K562 (cell line): ENCODE measurements around the gene ZNF74. TPM values are rescaled to one million over a fixed set of nuclear protein-coding genes. Genes with fewer than 3 reads are reported as not detected.
A peak's percentile ranks its signal among the peaks of the same experiment; 100 is the strongest.

Source experiments
- ATF7 ChIP-seq: fragments of 450-650 bp; IDR thresholded peaks from 2 replicates; pipeline ENCODE4 v1.7.1; 2014; ENCODE audit warnings: mild to moderate bottlenecking, moderate library complexity
- CHD1 ChIP-seq: fragments of 200-600 bp; sonication (generic); IDR thresholded peaks from one replicate; pipeline ENCODE4 v1.6.1; 2012; ENCODE audit warnings: mild to moderate bottlenecking, moderate library complexity, low read length, inconsistent platforms
- COPS2 ChIP-seq: fragments of 450-650 bp; conservative IDR thresholded peaks from 2 replicates; pipeline ENCODE4 v1.6.1; 2016; ENCODE audit warnings: mild to moderate bottlenecking, moderate library complexity
- CSDE1 ChIP-seq, 2 experiments: fragments of 450-650 bp; IDR thresholded peaks; 2 replicates each; pipeline ENCODE4 v1.6.1; 2016; ENCODE audit warnings: mild to moderate bottlenecking in 1 of 2
- IRF2 ChIP-seq: sonication (generic); formaldehyde crosslinking; IDR thresholded peaks from 2 replicates; pipeline ENCODE4 v1.8.1; 2022; ENCODE audit warnings: mild to moderate bottlenecking, missing genetic modification reagents
- MYC ChIP-seq, 2 experiments: fragments of 250-450 bp in 1 of 2; sonication (Bioruptor Pico) in 1 of 2; IDR thresholded peaks; 2 replicates each; pipeline versions ENCODE4 v1.5.1 to v1.6.1; 2012 to 2021; ENCODE audit warnings: low read depth in 2 of 2, borderline replicate concordance in 1 of 2, improper control_type of control experiment in 1 of 2, low read length in 1 of 2, mild to moderate bottlenecking in 1 of 2, moderate library complexity in 1 of 2
- NUFIP1 ChIP-seq: fragments of 450-650 bp; IDR thresholded peaks from 2 replicates; pipeline ENCODE4 v1.6.1; 2018; ENCODE audit not compliant: partially characterized antibody
- PTRF ChIP-seq: fragments of 450-650 bp; IDR thresholded peaks from 2 replicates; pipeline ENCODE4 v1.6.1; 2016; ENCODE audit warnings: mild to moderate bottlenecking, missing genetic modification characterization, missing compliant biosample characterization
- RERE ChIP-seq: sonication (generic); formaldehyde crosslinking; IDR thresholded peaks from 2 replicates; pipeline ENCODE4 v1.8.0; 2023; ENCODE audit warnings: missing genetic modification reagents, mild to moderate bottlenecking, borderline replicate concordance
- RHOXF2B ChIP-seq: fragments of 250-450 bp; sonication (Bioruptor Pico); conservative IDR thresholded peaks from 2 replicates; pipeline ENCODE4 v1.5.1; 2021
- SUPT5H ChIP-seq: fragments of 450-650 bp; IDR thresholded peaks from 2 replicates; pipeline ENCODE4 v1.6.1; 2016
- ZNF449 ChIP-seq: fragments of 250-450 bp; sonication (Bioruptor Pico); IDR thresholded peaks from 2 replicates; pipeline ENCODE4 v1.8.0; 2022; ENCODE audit warnings: moderate library complexity, mild to moderate bottlenecking, inconsistent platforms
- polyA plus RNA-seq, 8 experiments: library from polyadenylated mRNA; depleted of rRNA in 4 of 8; stranded (reverse) in 5 of 8; unstranded in 3 of 8; fragments of >200 nt; fragmentation: Nextera tagmentation in 2 of 8; fragmentation: Illumina TruSeq in 1 of 8; extraction: Ambion mirVana in 2 of 8; extraction: Trizol in 1 of 8; gene quantifications; 2 replicates each; pipeline versions ENCODE4 v1.2.1 to v1.2.3, GENCODE V29; 2011 to 2014; ENCODE audit warnings: inconsistent platforms in 1 of 8, missing spikeins in 1 of 8
- total RNA-seq, 7 experiments: library from RNA; depleted of rRNA in 6 of 7; stranded (reverse); fragments of >200 nt in 6 of 7; fragmentation: Illumina TruSeq in 2 of 7; extraction: Trizol in 2 of 7; gene quantifications; 2 replicates each; pipeline versions ENCODE4 v1.2.1 to v1.2.3, GENCODE V29; 2011 to 2021; ENCODE audit warnings: low replicate concordance in 1 of 7
- TF ChIP-seq, protein P1 (sequence below), 2 experiments: fragments of 450-650 bp in 1 of 2; sonication (generic) in 1 of 2; formaldehyde crosslinking; conservative IDR thresholded peaks; 2 replicates each; pipeline versions ENCODE4 v1.4.0 to v1.8.1; 2020 to 2022; ENCODE audit warnings: mild to moderate bottlenecking in 1 of 2, missing genetic modification reagents in 1 of 2
- TF ChIP-seq, protein P2 (sequence below): fragments of 450-650 bp; IDR thresholded peaks from 2 replicates; pipeline ENCODE4 v1.6.1; 2018; ENCODE audit warnings: mild to moderate bottlenecking, low read depth; ENCODE audit not compliant: partially characterized antibody
- TF ChIP-seq, protein P3 (sequence below): IDR thresholded peaks from 2 replicates; pipeline ENCODE4 v1.6.1; 2016; ENCODE audit warnings: missing genetic modification characterization, missing compliant biosample characterization

ZNF74 gene
- total and polyA plus RNA-seq, 9 of the 15 experiments (the other 6 are each of a cell fraction or from before 2014, with no cell fraction given): 2.4 to 53.5 (median 31.5) TPM

DNA sequence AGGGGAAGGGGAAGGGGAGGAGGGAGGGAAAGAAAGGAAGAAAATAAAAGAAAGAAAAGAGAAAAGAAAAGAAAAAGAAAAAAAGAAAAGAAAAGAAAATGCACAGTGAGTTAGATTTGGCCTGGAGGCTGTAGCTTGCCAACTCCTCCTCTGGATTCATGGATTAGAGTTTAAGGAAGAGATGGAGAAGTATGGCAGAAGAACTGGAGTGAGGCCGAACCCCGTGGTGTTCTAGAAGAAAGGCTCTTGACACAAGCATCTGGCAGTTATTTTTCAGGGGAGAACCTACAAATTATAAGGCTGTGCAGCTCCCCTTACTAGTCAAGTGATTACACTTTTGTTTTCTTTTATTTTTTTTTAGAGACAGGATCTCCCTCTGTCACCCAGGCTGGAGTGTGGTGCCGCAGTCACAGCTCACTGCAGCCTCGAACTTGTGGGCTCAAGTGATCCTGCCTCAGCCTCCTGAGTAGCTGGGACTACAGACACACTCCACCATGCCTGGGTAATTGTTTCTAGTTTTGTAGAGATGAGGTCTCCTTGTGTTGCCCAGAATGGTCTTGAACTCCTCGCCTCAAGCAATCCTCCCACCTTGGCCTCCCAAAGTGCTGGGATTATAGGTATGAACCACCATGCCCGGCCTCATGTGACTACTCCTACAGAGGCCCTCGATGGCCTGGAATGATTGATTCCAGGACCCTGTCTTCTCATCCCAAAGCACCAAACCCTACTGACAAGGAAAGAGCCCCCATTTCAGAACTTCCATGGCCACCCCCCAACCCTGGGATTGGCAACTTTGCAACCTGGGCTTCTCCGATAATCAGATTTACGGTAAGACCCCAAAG is 19.5 kb downstream of the ZNF74 start (continued):
- TF ChIP-seq COPS2: no peak
- TF ChIP-seq IRF2: no peak; the same call in 1 of the 2 replicates
- TF ChIP-seq RHOXF2B (CRISPR knock-in tag): 0 out of 2 replicates have a peak, but pooled peaks have one; percentile 68
- TF ChIP-seq ATF7: no peak
- TF ChIP-seq, protein P1, sequence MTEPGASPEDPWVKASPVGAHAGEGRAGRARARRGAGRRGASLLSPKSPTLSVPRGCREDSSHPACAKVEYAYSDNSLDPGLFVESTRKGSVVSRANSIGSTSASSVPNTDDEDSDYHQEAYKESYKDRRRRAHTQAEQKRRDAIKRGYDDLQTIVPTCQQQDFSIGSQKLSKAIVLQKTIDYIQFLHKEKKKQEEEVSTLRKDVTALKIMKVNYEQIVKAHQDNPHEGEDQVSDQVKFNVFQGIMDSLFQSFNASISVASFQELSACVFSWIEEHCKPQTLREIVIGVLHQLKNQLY (CRISPR knock-in tag; conservative IDR thresholded peaks at IDR 0.05): 0 out of 4 replicates have a peak, but pooled peaks of 1 of the 2 experiments have one; percentile 22
- no peak for TF ChIP-seq CSDE1 (IDR thresholded peaks at IDR 0.05)
- no peak for TF ChIP-seq PTRF (tag)
- TF ChIP-seq CHD1: no peak
- no peak for TF ChIP-seq NUFIP1
- no peak for TF ChIP-seq SUPT5H
- TF ChIP-seq, protein P2, sequence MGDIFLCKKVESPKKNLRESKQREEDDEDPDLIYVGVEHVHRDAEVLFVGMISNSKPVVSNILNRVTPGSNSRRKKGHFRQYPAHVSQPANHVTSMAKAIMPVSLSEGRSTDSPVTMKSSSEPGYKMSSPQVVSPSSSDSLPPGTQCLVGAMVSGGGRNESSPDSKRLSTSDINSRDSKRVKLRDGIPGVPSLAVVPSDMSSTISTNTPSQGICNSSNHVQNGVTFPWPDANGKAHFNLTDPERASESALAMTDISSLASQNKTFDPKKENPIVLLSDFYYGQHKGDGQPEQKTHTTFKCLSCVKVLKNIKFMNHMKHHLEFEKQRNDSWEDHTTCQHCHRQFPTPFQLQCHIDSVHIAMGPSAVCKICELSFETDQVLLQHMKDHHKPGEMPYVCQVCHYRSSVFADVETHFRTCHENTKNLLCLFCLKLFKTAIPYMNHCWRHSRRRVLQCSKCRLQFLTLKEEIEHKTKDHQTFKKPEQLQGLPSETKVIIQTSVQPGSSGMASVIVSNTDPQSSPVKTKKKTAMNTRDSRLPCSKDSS: no peak
- no peak for TF ChIP-seq ZNF449 (CRISPR knock-in tag)
- TF ChIP-seq, protein P3, sequence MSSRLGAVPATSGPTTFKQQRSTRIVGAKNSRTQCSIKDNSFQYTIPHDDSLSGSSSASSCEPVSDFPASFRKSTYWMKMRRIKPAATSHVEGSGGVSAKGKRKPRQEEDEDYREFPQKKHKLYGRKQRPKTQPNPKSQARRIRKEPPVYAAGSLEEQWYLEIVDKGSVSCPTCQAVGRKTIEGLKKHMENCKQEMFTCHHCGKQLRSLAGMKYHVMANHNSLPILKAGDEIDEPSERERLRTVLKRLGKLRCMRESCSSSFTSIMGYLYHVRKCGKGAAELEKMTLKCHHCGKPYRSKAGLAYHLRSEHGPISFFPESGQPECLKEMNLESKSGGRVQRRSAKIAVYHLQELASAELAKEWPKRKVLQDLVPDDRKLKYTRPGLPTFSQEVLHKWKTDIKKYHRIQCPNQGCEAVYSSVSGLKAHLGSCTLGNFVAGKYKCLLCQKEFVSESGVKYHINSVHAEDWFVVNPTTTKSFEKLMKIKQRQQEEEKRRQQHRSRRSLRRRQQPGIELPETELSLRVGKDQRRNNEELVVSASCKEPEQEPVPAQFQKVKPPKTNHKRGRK (tag): peak; percentile 99
- 0 out of 2 replicates have a peak, but pooled peaks have one; percentile 72 for TF ChIP-seq RERE (CRISPR knock-in tag)
- no peak for TF ChIP-seq MYC (IDR thresholded peaks at IDR 0.05; ENCODE audit: low read depth, low read length)
- TF ChIP-seq MYC (CRISPR knock-in tag; IDR thresholded peaks at IDR 0.05; ENCODE audit: borderline replicate concordance, low read depth): no peak
